ENCODE data around the gene ABCC8.

The ABCC8 gene

GRCh38 chr11:17443423-17443822, 33.2 kb downstream of the ABCC8 start:
- no peaks in the 10 kb centered on the region for H3K79me2 ChIP-seq (ENCODE audit: insufficient read depth, low read length)

GRCh38 chr11:17443000-17443399, 33.6 kb downstream of the ABCC8 start:
- Histone ChIP-seq H3K9me2 (ENCODE audit: low read depth, low read length) (no peaks in the 10 kb centered on the region), H4K20me1 (ENCODE audit: insufficient read depth, low read length) (no peaks in the 10 kb centered on the region), H3K4me3 (ENCODE audit: low read depth, low read length, poor library complexity, severe bottlenecking) (no peak overlapping the region), H3K9ac (ENCODE audit: low read length) (no peak overlapping the region), H3K36me3 (ENCODE audit: insufficient read depth, low read length) (no peaks in the 10 kb centered on the region), H3K4me2 (ENCODE audit: low read length) (no peak overlapping the region), H3K27ac (ENCODE audit: low read depth, low read length, poor library complexity, severe bottlenecking) (no peak overlapping the region), H3K79me2 (ENCODE audit: insufficient read depth, low read length) (no peaks in the 10 kb centered on the region), H3F3A (ENCODE audit: insufficient read depth, low read length) (no peaks in the 10 kb centered on the region), H2AFZ (ENCODE audit: low read length) (no peak overlapping the region), H3K9me3 (ENCODE audit: low read length) (peaks cover 3% of the 10 kb centered on the region; the same call in 1 of the 2 replicates), H3K27me3 (ENCODE audit: insufficient read depth, low read length) (peaks cover 9% of the 10 kb centered on the region; the same call in 1 of the 2 replicates), H3K4me1 (ENCODE audit: insufficient read depth, low read length, severe bottlenecking) (no peaks in the 10 kb centered on the region)
- TF ChIP-seq EZH2 (IDR thresholded peaks at IDR 0.05; ENCODE audit: borderline replicate concordance, low read length) (no peak), CTCF (IDR thresholded peaks at IDR 0.05; ENCODE audit: low read length) (no peak)

More at GRCh38 chr11:17443423-17443822, 33.2 kb downstream of the ABCC8 start:
- TF ChIP-seq EZH2 (IDR thresholded peaks at IDR 0.05; ENCODE audit: borderline replicate concordance, low read length) (no peak), CTCF (IDR thresholded peaks at IDR 0.05; ENCODE audit: low read length) (no peak)
- Histone ChIP-seq H3K27me3 (ENCODE audit: insufficient read depth, low read length) (peaks cover 9% of the 10 kb centered on the region; the same call in 1 of the 2 replicates), H3K4me2 (ENCODE audit: low read length) (no peak overlapping the region), H3F3A (ENCODE audit: insufficient read depth, low read length) (no peaks in the 10 kb centered on the region), H3K36me3 (ENCODE audit: insufficient read depth, low read length) (no peaks in the 10 kb centered on the region), H2AFZ (ENCODE audit: low read length) (no peak overlapping the region), H3K4me1 (ENCODE audit: insufficient read depth, low read length, severe bottlenecking) (no peaks in the 10 kb centered on the region), H3K9me3 (ENCODE audit: low read length) (peaks cover 3% of the 10 kb centered on the region; the same call in 1 of the 2 replicates), H3K9me2 (ENCODE audit: low read depth, low read length) (no peaks in the 10 kb centered on the region), H3K27ac (ENCODE audit: low read depth, low read length, poor library complexity, severe bottlenecking) (no peak overlapping the region), H3K9ac (ENCODE audit: low read length) (no peak overlapping the region), H3K4me3 (ENCODE audit: low read depth, low read length, poor library complexity, severe bottlenecking) (no peak overlapping the region), H4K20me1 (ENCODE audit: insufficient read depth, low read length) (no peaks in the 10 kb centered on the region)

GRCh38 chr11:17439316-17439782, 37.3 kb downstream of the ABCC8 start:
- TF ChIP-seq CTCF (IDR thresholded peaks at IDR 0.05; ENCODE audit: low read length) (no peak), EZH2 (IDR thresholded peaks at IDR 0.05; ENCODE audit: borderline replicate concordance, low read length) (no peak)
- Histone ChIP-seq H3K4me1 (ENCODE audit: insufficient read depth, low read length, severe bottlenecking) (no peaks in the 10 kb centered on the region), H3F3A (ENCODE audit: insufficient read depth, low read length) (no peaks in the 10 kb centered on the region), H3K36me3 (ENCODE audit: insufficient read depth, low read length) (no peaks in the 10 kb centered on the region), H3K9ac (ENCODE audit: low read length) (no peak overlapping the region), H3K9me3 (ENCODE audit: low read length) (peaks cover 3% of the 10 kb centered on the region; the same call in 1 of the 2 replicates), H3K27me3 (ENCODE audit: insufficient read depth, low read length) (peaks cover 6% of the 10 kb centered on the region; the same call in 1 of the 2 replicates), H3K4me2 (ENCODE audit: low read length) (no peak overlapping the region), H3K27ac (ENCODE audit: low read depth, low read length, poor library complexity, severe bottlenecking) (no peak overlapping the region), H4K20me1 (ENCODE audit: insufficient read depth, low read length) (no peaks in the 10 kb centered on the region), H3K79me2 (ENCODE audit: insufficient read depth, low read length) (no peaks in the 10 kb centered on the region), H3K9me2 (ENCODE audit: low read depth, low read length) (no peaks in the 10 kb centered on the region), H2AFZ (ENCODE audit: low read length) (no peak overlapping the region), H3K4me3 (ENCODE audit: low read depth, low read length, poor library complexity, severe bottlenecking) (no peak overlapping the region)

Measured in OCI-LY1 (cell line).